IMR-90 (cell line): ENCODE results near the gene PDZD11. TPM values are rescaled to one million over a fixed set of nuclear protein-coding genes. Genes with fewer than 3 reads are reported as not detected.

Experiments used
- ATAC-seq: fragments of 200-7000 bp; cut with Tn5 transposase; 2 replicates; pipeline ENCODE4 v1.9.1; 2020; ENCODE audit warnings: low read depth, mild to moderate bottlenecking, moderate library complexity
- BruUV-seq: library from RNA; stranded (reverse); fragments of 400-500 nt; replicated peaks from 2 replicates; lab custom pipeline; 2021; lab: Mats Ljungman, UMichigan
- CTCF ChIA-PET: fragments of 300-600 bp; formaldehyde crosslinking; extraction: SDS; loops from one replicate; lab custom pipeline; 2021; ENCODE audit warnings: antibody characterized with exemption; lab: Yijun Ruan, JAX
- POLR2A ChIA-PET: fragments of 300-600 bp; sonication (Branson Sonifier 250); formaldehyde crosslinking; loops from one replicate; lab custom pipeline; 2022; ENCODE audit warnings: antibody characterized with exemption; ENCODE audit not compliant: unreplicated experiment; lab: Charles Lee
- DNase-seq: peaks from one replicate; pipeline ENCODE4 v3.0.0; 2013
- H2AFZ ChIP-seq: replicated peaks from 2 replicates; pipeline ENCODE3; 2013; ENCODE audit warnings: low read length, mild to moderate bottlenecking; ENCODE audit not compliant: poor library complexity
- H2AK5ac ChIP-seq: 2 replicates; pipeline ENCODE4 v1.6.1; 2013; ENCODE audit warnings: low read depth, low read length, inconsistent platforms
- H2AK9ac ChIP-seq: replicated peaks from 2 replicates; pipeline ENCODE3; 2013; ENCODE audit warnings: mild to moderate bottlenecking, low read depth, low read length, moderate library complexity; ENCODE audit not compliant: poor library complexity
- H2BK120ac ChIP-seq: 2 replicates; pipeline ENCODE4 v1.6.1; 2013; ENCODE audit warnings: low read depth, low read length, inconsistent platforms
- H2BK15ac ChIP-seq: 3 replicates; pipeline ENCODE4 v1.6.1; 2013; ENCODE audit warnings: low read depth, low read length, inconsistent platforms
- H2BK20ac ChIP-seq: 2 replicates; pipeline ENCODE4 v1.6.1; 2013; ENCODE audit warnings: low read depth, mild to moderate bottlenecking, inconsistent platforms, low read length, moderate library complexity
- H2BK5ac ChIP-seq: 2 replicates; pipeline ENCODE4 v1.6.1; 2013; ENCODE audit warnings: mild to moderate bottlenecking, low read depth, low read length, inconsistent platforms; ENCODE audit not compliant: poor library complexity, severe bottlenecking
- H3K14ac ChIP-seq: replicated peaks from 2 replicates; pipeline ENCODE4 v1.6.1; 2013; ENCODE audit warnings: low read depth, low read length, inconsistent platforms
- H3K18ac ChIP-seq: 2 replicates; pipeline ENCODE4 v1.6.1; 2013; ENCODE audit warnings: low read depth, low read length, control low read depth
- H3K23ac ChIP-seq: 2 replicates; pipeline ENCODE4 v1.6.1; 2013; ENCODE audit warnings: low read depth, low read length, inconsistent platforms
- H3K27ac ChIP-seq: 2 replicates; pipeline ENCODE4 v1.5.1; 2013; ENCODE audit warnings: mild to moderate bottlenecking, control low read depth, low read length; ENCODE audit not compliant: insufficient read depth
- H3K27me3 ChIP-seq: 2 replicates; pipeline ENCODE4 v1.6.1; 2013; ENCODE audit warnings: low read length; ENCODE audit not compliant: control insufficient read depth, insufficient read depth
- H3K36me3 ChIP-seq: 2 replicates; pipeline ENCODE4 v1.6.1; 2013; ENCODE audit warnings: low read length, mixed read lengths; ENCODE audit not compliant: control insufficient read depth, insufficient read depth
- H3K4ac ChIP-seq: 2 replicates; pipeline ENCODE4 v1.6.1; 2013; ENCODE audit warnings: low read depth, low read length, inconsistent platforms
- H3K4me1 ChIP-seq: 2 replicates; pipeline ENCODE4 v1.6.1; 2013; ENCODE audit warnings: low read length, mixed read lengths; ENCODE audit not compliant: control insufficient read depth, insufficient read depth
- H3K4me2 ChIP-seq: 2 replicates; pipeline ENCODE4 v1.6.1; 2013; ENCODE audit warnings: low read depth, mild to moderate bottlenecking, control low read depth, low read length, moderate library complexity
- H3K4me3 ChIP-seq: 2 replicates; pipeline ENCODE4 v1.5.1; 2013; ENCODE audit warnings: low read depth, mild to moderate bottlenecking, control low read depth, low read length, moderate library complexity; ENCODE audit not compliant: insufficient read depth
- H3K56ac ChIP-seq: 2 replicates; pipeline ENCODE4 v1.6.1; 2013; ENCODE audit warnings: low read length, inconsistent platforms; ENCODE audit not compliant: insufficient read depth; ENCODE audit errors: extremely low read depth
- H3K79me1 ChIP-seq, 2 experiments: 2 replicates each; pipeline ENCODE4 v1.6.1; 2013; ENCODE audit warnings: low read length in 2 of 2, inconsistent platforms in 1 of 2, low read depth in 1 of 2
- H3K9ac ChIP-seq: 2 replicates; pipeline ENCODE4 v1.6.1; 2013; ENCODE audit warnings: low read depth, low read length, control low read depth
- H3K9me1 ChIP-seq: 2 replicates; pipeline ENCODE4 v1.6.1; 2013; ENCODE audit warnings: low read length, inconsistent platforms; ENCODE audit not compliant: insufficient read depth
- H3K9me3 ChIP-seq: 2 replicates; pipeline ENCODE4 v1.6.1; 2013; ENCODE audit warnings: low read length; ENCODE audit not compliant: control insufficient read depth, insufficient read depth
- H4K20me1 ChIP-seq: 2 replicates; pipeline ENCODE4 v1.6.1; 2013; ENCODE audit warnings: low read length, inconsistent platforms; ENCODE audit not compliant: insufficient read depth
- H4K5ac ChIP-seq: 2 replicates; pipeline ENCODE4 v1.6.1; 2013; ENCODE audit warnings: mild to moderate bottlenecking, low read depth, low read length, control low read depth
- H4K8ac ChIP-seq, 2 experiments: 2 replicates each; pipeline ENCODE4 v1.6.1; 2013; ENCODE audit warnings: low read depth in 2 of 2, low read length in 2 of 2, control low read depth in 1 of 2, inconsistent platforms in 1 of 2
- H4K91ac ChIP-seq: 2 replicates; pipeline ENCODE4 v1.6.1; 2013; ENCODE audit warnings: low read depth, low read length, inconsistent platforms; ENCODE audit not compliant: insufficient read depth
- BHLHE40 ChIP-seq: fragments of 150-350 bp; IDR thresholded peaks from 2 replicates; pipeline ENCODE4 v1.6.1; 2016; ENCODE audit warnings: mild to moderate bottlenecking, low read depth, low read length
- CEBPB ChIP-seq: IDR thresholded peaks from 2 replicates; pipeline ENCODE4 v1.6.1; 2012; ENCODE audit warnings: low read depth, low read length, improper control_type of control experiment
- CHD1 ChIP-seq: IDR thresholded peaks from 2 replicates; pipeline ENCODE4 v1.6.1; 2012; ENCODE audit warnings: low read depth, low read length, improper control_type of control experiment
- CTCF ChIP-seq: conservative IDR thresholded peaks from 2 replicates; pipeline ENCODE4 v1.5.1; 2012; ENCODE audit warnings: mild to moderate bottlenecking, low read depth, low read length, improper control_type of control experiment
- ELK1 ChIP-seq: fragments of 150-350 bp; IDR thresholded peaks from 2 replicates; pipeline ENCODE4 v1.6.1; 2016; ENCODE audit warnings: low read depth, mild to moderate bottlenecking, low read length, moderate library complexity, borderline replicate concordance
- FOS ChIP-seq: fragments of 150-350 bp; IDR thresholded peaks from 2 replicates; pipeline ENCODE4 v1.6.1; 2016; ENCODE audit warnings: low read depth, low read length
- MAFK ChIP-seq: IDR thresholded peaks from 2 replicates; pipeline ENCODE4 v1.6.1; 2012; ENCODE audit warnings: low read depth, low read length, improper control_type of control experiment
- MAZ ChIP-seq: IDR thresholded peaks from 2 replicates; pipeline ENCODE4 v1.6.1; 2012; ENCODE audit warnings: low read depth, mild to moderate bottlenecking, low read length, improper control_type of control experiment, moderate library complexity, borderline replicate concordance
- MXI1 ChIP-seq: IDR thresholded peaks from 2 replicates; pipeline ENCODE4 v1.6.1; 2012; ENCODE audit warnings: low read depth, mild to moderate bottlenecking, low read length, moderate library complexity, borderline replicate concordance
- NFE2L2 ChIP-seq: fragments of 150-350 bp; IDR thresholded peaks from 2 replicates; pipeline ENCODE4 v1.6.1; 2016; ENCODE audit warnings: low read depth, mild to moderate bottlenecking, low read length
- POLR2A ChIP-seq: IDR thresholded peaks from 2 replicates; pipeline ENCODE4 v1.6.1; 2012; ENCODE audit warnings: mild to moderate bottlenecking, low read depth, low read length
- RAD21 ChIP-seq: IDR thresholded peaks from 2 replicates; pipeline ENCODE4 v1.6.1; 2012; ENCODE audit warnings: low read length, improper control_type of control experiment
- RCOR1 ChIP-seq: IDR thresholded peaks from 2 replicates; pipeline ENCODE4 v1.6.1; 2012; ENCODE audit warnings: mild to moderate bottlenecking, low read length, improper control_type of control experiment; ENCODE audit not compliant: insufficient replicate concordance
- RFX5 ChIP-seq: IDR thresholded peaks from 2 replicates; pipeline ENCODE4 v1.8.0; 2012; ENCODE audit warnings: low read depth, mild to moderate bottlenecking, low read length, moderate library complexity
- SMC3 ChIP-seq: fragments of 150-350 bp; IDR thresholded peaks from 2 replicates; pipeline ENCODE4 v1.6.1; 2016; ENCODE audit warnings: low read depth, mild to moderate bottlenecking, antibody characterized with exemption, low read length, moderate library complexity
- USF2 ChIP-seq: fragments of 150-350 bp; IDR thresholded peaks from 2 replicates; pipeline ENCODE4 v1.6.1; 2017; ENCODE audit warnings: mild to moderate bottlenecking, antibody characterized with exemption, low read length, low read depth
- dilution Hi-C: fragments of 300-500 bp; cut with HindIII; formaldehyde crosslinking; loops from one replicate; pipeline ENCODE4 v1.14.3; 2018; ENCODE audit warnings: low sequenced_read_pairs; ENCODE audit not compliant: unreplicated experiment
- in situ Hi-C: fragments of 300-500 bp; cut with MboI; formaldehyde crosslinking; loops from 3 replicates; pipeline ENCODE4 v1.14.3; 2019; ENCODE audit warnings: low sequenced_read_pairs, inconsistent platforms, mixed read lengths
- intact Hi-C: fragments of 100-400 bp; cut with micrococcal nuclease; formaldehyde crosslinking; loops from 2 replicates; pipeline ENCODE4 v1.10.0; 2022
- polyA plus RNA-seq, 3 experiments: library from polyadenylated mRNA; depleted of rRNA; stranded (reverse); fragments of >200 nt; gene quantifications; 2 replicates each; pipeline ENCODE4 v1.2.3, GENCODE V29; 2012; ENCODE audit warnings: low replicate concordance in 1 of 3
- total RNA-seq: library from RNA; depleted of rRNA; stranded (reverse); fragments of >200 nt; gene quantifications from 2 replicates; pipeline ENCODE4 v1.2.3, GENCODE V29; 2012

Gene PDZD11
- total and polyA plus RNA-seq, 2 of the 4 experiments (the other 2 are of a cell fraction) = 84.1 to 100 TPM

- no TSS peak for BruUV-seq
- Histone ChIP-seq H2BK5ac (no peak overlapping the region), H2AFZ (no peak overlapping the region), H3K4me2 (no peak overlapping the region), H3K27ac (no peak overlapping the region), H4K91ac (no peak overlapping the region), H3K4me1 (no peaks in the 10 kb centered on the region), H3K27me3 (no peaks in the 10 kb centered on the region), H3K79me1 (no peaks in the 10 kb centered on the region; a peak in 1 of 4 replicates), H2BK15ac (no peak overlapping the region), H2BK120ac (no peak overlapping the region), H2AK5ac (no peak overlapping the region), H4K8ac (no peak overlapping the region), H3K9me1 (no peaks in the 10 kb centered on the region), H3K36me3 (no peaks in the 10 kb centered on the region), H2BK20ac (no peak overlapping the region), H3K23ac (no peak overlapping the region), H2AK9ac (no peak overlapping the region), H3K56ac (no peak overlapping the region), H3K4ac (no peak overlapping the region), H4K20me1 (no peaks in the 10 kb centered on the region), H3K9me3 (no peaks in the 10 kb centered on the region), H3K4me3 (no peak overlapping the region), H4K5ac (no peak overlapping the region), H3K9ac (no peak overlapping the region), H3K18ac (no peak overlapping the region), H3K14ac (no peak overlapping the region)
- in situ Hi-C loops = no loop called here
- ATAC-seq (no peak), DNase-seq (no peak)
- POLR2A ChIA-PET = no interaction called here
- CTCF ChIA-PET = no interaction called here
- dilution Hi-C loops = no loop called here
- no peak for TF ChIP-seq BHLHE40
- no peak for TF ChIP-seq CEBPB
- TF ChIP-seq CHD1 = no peak
- TF ChIP-seq MAZ = no peak
- TF ChIP-seq RAD21 = no peak
- TF ChIP-seq NFE2L2 = no peak
- no peak for TF ChIP-seq POLR2A
- TF ChIP-seq MAFK = no peak
- TF ChIP-seq CTCF = no peak
- no peak for TF ChIP-seq FOS
- TF ChIP-seq MXI1 = no peak
- no peak for TF ChIP-seq RCOR1
- TF ChIP-seq SMC3 = no peak
- no peak for TF ChIP-seq USF2
- TF ChIP-seq ELK1 = no peak
- TF ChIP-seq RFX5 = no peak
- intact Hi-C loops = no loop called here
These were observed 47.0 kb upstream of the PDZD11 start for GRCh38 chrX:70336767-70337166.
